Amniotic epithelial cell (primary cell): ENCODE results near the gene ULK1.

Source experiments
- DNase-seq: peaks from one replicate; pipeline ENCODE4 v3.0.0-alpha.2; 2010; ENCODE audit warnings: low read depth

ULK1 gene

GRCh38 chr12:131908092-131909080, 14.0 kb downstream of the ULK1 start:
- DNase-seq = no peak

DNA sequence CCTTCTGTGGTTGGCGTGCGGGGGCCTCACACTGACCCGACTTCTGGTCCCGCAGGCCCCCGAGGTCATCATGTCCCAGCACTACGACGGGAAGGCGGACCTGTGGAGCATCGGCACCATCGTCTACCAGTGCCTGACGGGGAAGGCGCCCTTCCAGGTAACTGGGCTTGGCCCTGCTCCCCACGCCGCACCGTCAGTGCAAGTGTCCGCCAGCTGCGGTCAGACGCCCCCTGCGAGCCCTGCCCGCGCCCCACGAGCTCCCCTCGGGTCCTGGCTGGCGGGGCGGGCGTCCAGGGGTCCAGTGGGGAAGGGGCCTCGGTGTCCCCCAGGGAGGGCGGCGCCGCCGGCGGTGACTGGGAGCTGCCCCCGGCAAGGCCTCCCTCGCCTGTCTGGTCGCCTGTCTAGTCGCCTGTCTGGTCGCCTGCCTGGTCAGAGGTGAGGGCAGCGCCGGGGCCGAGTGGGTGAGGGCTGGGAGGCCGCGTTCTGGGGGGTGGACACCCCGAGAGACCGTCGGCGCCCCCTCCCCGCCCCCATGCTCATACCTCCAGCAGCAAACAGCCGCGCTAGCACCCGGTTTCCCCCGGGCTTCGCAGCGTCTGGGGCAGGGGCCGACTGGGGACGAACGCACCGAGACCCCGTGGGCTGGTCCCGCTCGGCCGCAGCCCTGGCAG, 14.8 kb downstream of the ULK1 start:
- DNase-seq = no peak

DNA sequence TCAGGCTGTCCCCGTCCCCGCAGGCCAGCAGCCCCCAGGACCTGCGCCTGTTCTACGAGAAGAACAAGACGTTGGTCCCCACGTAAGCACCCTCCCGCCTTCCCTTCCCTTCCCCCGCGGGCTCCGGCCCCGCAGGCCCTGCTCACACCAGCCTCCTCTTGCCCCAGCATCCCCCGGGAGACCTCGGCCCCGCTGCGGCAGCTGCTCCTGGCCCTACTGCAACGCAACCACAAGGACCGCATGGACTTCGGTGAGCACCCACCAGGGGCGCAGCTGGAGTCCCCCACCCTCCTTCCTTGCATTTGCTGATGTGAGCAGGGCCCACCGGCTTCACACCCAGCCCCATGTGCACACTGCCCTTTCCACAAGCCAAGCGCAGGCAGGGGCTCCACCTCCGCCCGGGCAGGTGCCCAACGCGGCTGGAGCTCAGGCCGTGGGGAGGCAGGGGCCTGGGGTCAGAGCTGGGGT, 15.4 kb downstream of the ULK1 start:
- DNase-seq = no peak

- DNase-seq = no peak
Observed at GRCh38 chr12:131910302-131911027, 16.0 kb downstream of the ULK1 start.

- no peak for DNase-seq
Observed at GRCh38 chr12:131911028-131911650, 16.7 kb downstream of the ULK1 start.

DNA sequence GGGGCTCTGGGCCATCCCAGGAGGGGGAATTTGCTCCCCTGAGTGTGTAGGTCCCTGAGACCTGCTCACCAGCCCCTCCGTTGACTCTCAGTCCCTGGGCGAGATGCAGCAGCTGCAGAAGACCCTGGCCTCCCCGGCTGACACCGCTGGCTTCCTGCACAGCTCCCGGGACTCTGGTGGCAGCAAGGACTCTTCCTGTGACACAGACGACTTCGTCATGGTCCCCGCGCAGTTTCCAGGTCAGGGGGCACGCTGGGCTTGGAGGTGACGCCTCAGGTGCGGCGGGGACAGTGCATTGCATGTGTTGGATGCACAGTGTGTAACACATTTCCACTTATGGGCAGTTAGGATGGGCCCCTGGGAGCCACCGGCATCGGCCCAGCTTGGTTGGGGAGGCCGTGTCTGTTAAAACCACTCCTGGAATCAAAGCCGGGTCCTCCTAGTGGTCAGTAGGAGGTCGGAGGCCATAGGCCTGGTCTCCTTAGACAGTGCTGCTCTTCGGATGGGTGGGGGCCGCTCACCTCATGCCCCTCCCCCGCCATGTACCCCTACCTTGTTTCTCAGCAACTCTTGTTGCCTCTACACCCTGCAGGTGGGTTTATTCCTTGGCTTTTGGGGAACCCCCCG, 17.5 kb downstream of the ULK1 start:
- peak; percentile 21 for DNase-seq

- DNase-seq = peak; percentile 88
Observed at GRCh38 chr12:131912518-131913274, 18.3 kb downstream of the ULK1 start.

GRCh38 chr12:131913666-131914065, 19.2 kb downstream of the ULK1 start:
- no peak for DNase-seq

DNA sequence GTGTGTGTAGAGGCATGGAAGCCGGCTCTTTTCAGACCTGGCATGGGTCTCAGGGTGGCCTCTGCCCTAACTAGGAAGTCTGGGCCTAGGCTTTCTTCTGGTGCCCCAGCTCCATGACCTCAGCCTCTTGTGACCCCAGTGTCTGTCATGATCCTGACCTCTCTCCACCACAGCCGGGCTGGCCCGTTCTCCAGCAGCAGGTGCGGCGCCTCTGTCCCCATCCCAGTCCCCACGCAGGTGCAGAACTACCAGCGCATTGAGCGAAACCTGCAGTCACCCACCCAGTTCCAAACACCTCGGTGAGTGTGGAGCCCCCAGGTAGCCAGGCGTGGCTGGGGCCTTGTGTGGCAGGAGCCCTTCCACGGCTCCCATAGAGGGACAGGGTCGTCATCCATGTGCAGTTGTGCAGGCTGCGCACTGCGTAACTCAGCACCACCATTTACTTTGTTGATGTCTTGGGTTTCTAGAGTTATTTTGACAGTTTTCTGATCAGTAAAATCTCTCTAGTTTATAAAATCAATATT, 19.8 kb downstream of the ULK1 start:
- DNase-seq = no peak

DNA sequence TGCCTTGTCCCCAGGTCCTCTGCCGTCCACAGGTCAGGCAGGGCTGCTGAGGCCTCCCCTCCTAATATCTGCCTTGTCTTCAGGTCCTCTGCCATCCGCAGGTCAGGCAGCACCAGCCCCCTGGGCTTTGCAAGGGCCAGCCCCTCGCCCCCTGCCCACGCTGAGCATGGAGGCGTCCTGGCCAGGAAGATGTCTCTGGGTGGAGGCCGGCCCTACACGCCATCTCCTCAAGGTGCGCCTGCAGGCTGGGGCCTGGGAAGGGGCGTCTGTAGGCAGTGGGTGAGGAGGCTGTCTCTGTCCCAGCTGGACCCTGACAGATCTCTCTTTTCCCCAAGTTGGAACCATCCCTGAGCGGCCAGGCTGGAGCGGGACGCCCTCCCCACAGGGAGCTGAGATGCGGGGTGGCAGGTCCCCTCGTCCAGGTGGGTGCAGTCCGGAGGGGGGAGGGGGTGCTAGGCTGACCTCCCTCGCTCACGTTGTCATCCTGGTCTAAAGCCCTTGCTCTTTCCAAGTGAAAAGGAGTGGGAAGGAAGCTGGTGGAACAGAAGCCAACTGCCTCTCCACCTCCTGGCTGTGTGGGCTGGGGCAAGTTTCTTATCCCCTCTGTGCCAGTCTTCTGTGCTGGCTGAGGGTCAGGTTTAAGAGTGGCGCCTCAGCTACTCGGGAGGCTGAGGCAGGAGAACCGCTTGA, 20.7 kb downstream of the ULK1 start:
- no peak for DNase-seq

GRCh38 chr12:131915823-131916222, 21.4 kb downstream of the ULK1 start:
- no peak for DNase-seq

GRCh38 chr12:131916306-131917138, 22.1 kb downstream of the ULK1 start:
- DNase-seq = no peak

GRCh38 chr12:131917139-131917710, 22.8 kb downstream of the ULK1 start:
- DNase-seq = no peak

DNA sequence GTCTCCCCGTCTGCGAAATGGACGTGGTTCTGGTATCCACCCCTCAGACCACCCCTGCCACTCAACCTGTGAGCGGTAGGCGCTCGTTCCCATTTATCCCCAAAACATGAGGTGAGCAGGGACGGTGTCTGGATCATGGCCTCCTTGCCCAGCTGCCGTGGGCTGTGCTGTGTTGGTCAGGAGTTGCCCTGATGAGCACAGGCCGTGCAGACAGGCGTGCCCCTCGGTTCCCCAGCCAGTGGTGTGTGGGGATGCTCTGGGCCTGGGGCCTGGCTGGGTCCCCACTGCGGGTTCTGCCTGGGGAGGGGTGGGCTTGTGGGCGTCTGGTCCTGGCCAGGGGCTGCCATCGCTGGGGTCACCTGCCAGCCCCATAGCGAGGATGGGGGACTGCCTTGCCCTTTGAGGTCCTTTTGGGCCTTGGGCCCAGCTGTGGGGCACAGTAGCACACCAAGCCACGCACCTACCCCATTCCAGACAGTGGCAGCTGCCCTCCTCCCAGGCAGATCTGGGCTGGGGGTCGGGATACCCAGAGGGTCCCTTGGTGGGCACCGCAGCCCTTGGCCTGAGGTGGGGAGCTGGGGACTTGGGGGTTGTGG, 23.4 kb downstream of the ULK1 start:
- no peak for DNase-seq

GRCh38 chr12:131918311-131919050, 24.1 kb downstream of the ULK1 start:
- DNase-seq = no peak

DNA sequence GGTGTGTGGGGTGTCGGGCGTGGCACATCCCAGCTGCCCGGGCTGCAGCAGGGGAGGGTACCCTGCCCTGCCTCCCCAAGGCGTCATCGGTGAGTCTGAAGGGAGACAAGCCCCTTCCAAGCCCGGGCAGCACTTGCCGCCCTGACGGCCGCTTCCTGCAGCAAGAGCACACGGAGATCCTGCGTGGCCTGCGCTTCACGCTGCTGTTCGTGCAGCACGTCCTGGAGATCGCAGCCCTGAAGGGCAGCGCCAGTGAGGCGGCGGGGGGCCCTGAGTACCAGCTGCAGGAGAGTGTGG, 24.6 kb downstream of the ULK1 start:
- DNase-seq = no peak

- no peak for DNase-seq
Observed at GRCh38 chr12:131919366-131920156, 25.1 kb downstream of the ULK1 start.
